WTC11 (cell line): ENCODE data around the gene CDK4.

Experiments used
- CTCF ChIP-seq: fragments of 200-600 bp; IDR thresholded peaks from 2 replicates; pipeline ENCODE4 v1.8.0; 2022; ENCODE audit warnings: antibody characterized with exemption
- ZNF263 ChIP-seq: sonication (generic); formaldehyde crosslinking; IDR thresholded peaks from 2 replicates; pipeline ENCODE4 v1.8.1; 2022; ENCODE audit warnings: low read depth, mild to moderate bottlenecking, moderate library complexity, missing genetic modification reagents
- TF ChIP-seq, protein P1 (sequence below): sonication (generic); formaldehyde crosslinking; IDR thresholded peaks from 2 replicates; pipeline ENCODE4 v1.8.1; 2023; ENCODE audit warnings: mild to moderate bottlenecking, missing genetic modification reagents, moderate library complexity
- TF ChIP-seq, protein P2 (sequence below): sonication (generic); formaldehyde crosslinking; IDR thresholded peaks from 2 replicates; pipeline ENCODE4 v1.8.1; 2022; ENCODE audit warnings: low read depth, missing genetic modification reagents, borderline replicate concordance

GRCh38 chr12:57771873-57772428, 19.8 kb upstream of the CDK4 start, which contains the start of gene METTL1:
- TF ChIP-seq ZNF263 = no peak
- TF ChIP-seq, protein P1, sequence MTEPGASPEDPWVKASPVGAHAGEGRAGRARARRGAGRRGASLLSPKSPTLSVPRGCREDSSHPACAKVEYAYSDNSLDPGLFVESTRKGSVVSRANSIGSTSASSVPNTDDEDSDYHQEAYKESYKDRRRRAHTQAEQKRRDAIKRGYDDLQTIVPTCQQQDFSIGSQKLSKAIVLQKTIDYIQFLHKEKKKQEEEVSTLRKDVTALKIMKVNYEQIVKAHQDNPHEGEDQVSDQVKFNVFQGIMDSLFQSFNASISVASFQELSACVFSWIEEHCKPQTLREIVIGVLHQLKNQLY = no peak
- TF ChIP-seq, protein P2, sequence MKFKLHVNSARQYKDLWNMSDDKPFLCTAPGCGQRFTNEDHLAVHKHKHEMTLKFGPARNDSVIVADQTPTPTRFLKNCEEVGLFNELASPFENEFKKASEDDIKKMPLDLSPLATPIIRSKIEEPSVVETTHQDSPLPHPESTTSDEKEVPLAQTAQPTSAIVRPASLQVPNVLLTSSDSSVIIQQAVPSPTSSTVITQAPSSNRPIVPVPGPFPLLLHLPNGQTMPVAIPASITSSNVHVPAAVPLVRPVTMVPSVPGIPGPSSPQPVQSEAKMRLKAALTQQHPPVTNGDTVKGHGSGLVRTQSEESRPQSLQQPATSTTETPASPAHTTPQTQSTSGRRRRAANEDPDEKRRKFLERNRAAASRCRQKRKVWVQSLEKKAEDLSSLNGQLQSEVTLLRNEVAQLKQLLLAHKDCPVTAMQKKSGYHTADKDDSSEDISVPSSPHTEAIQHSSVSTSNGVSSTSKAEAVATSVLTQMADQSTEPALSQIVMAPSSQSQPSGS (CRISPR knock-in tag) = no peak
- TF ChIP-seq CTCF = no peak
